ENCODE data around the gene CNTNAP1. TPM values are rescaled to one million over a fixed set of nuclear protein-coding genes. Genes with fewer than 3 reads are reported as not detected.
A peak's percentile ranks its signal among the peaks of the same experiment; 100 is the strongest.
"Not testable (repeated sequence)": the region's sequence is repeated elsewhere in the genome, so short reads cannot be mapped to it uniquely, and the experiment has no call there.

Gene CNTNAP1
- 5.4 and 11.8 TPM in 2 replicates for total RNA-seq (2014; rRNA removed; shearing (Covaris generic))

GRCh38 chr17:42681976-42682721, at the start of gene CNTNAP1:
Gene CNTNAP1, plus strand, starts transcription at chr17:42682531. Its CDS starts 299 bp downstream, at chr17:42682830.
- DNase-seq (ENCODE audit: low read depth): peak; percentile 81

DNA sequence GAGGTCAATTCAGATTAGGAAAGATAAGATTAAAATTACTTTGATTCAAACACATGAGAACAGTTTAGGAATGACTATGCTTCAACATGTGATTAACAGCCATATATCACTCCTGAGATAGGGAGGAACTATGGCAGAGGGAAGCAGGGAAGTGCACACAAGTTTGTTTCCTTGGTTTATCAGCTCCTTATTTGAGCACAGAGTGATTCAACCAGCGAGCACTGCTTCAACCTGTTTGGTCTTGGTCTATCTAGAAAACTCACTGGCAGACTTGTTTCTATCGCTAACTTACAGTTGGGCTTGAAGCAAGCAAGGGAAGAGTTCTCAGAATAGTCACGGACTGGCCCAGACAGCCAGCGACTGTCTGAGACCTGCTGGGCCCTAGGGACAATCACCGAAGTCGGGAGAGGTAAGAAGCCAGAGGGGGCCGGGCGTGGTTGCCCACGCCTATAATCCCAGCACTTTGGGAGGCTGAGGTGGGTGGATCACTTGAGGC, 49.3 kb upstream of the CNTNAP1 start:
- DNase-seq (ENCODE audit: low read depth): no peak

DNA sequence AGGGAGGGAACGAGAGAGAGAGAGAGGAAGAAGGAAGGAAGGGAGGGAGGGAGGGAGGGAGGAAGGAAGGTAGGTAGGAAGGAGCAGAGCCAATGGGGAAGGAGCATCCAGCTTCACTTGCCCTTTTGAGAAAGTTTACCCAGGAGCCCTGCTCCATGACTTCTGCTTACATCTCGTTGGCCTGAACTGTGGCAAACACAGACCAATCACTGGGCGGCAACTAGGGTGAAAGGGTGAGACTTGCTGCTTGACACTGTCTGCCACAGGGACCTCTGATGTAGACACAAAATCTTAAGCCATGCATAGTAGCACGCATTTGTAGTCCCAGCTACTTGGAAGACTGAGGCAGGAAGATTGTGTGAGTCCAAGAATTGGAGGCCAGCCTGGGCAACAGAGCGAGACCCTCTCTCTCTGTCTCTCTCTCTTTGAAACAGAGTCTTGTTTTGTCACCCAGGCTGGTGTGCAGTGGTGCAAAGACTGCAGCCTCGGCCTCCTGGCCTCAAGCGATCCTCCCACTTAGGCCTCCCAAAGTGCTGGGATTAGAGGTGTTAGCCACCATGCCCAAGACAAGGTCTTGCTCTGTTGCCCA, 42.7 kb upstream of the CNTNAP1 start:
- DNase-seq (ENCODE audit: low read depth): no peak

GRCh38 chr17:42640121-42640520, 42.2 kb upstream of the CNTNAP1 start:
- no peak for DNase-seq (ENCODE audit: low read depth)

- DNase-seq (ENCODE audit: low read depth): no peak
These were observed 40.0 kb upstream of the CNTNAP1 start for GRCh38 chr17:42642336-42642735.

GRCh38 chr17:42647778-42648177, 34.6 kb upstream of the CNTNAP1 start:
- peak; percentile 53 for DNase-seq (ENCODE audit: low read depth)

- no peak for DNase-seq (ENCODE audit: low read depth)
These were observed 30.9 kb upstream of the CNTNAP1 start for GRCh38 chr17:42651392-42651791.

DNA sequence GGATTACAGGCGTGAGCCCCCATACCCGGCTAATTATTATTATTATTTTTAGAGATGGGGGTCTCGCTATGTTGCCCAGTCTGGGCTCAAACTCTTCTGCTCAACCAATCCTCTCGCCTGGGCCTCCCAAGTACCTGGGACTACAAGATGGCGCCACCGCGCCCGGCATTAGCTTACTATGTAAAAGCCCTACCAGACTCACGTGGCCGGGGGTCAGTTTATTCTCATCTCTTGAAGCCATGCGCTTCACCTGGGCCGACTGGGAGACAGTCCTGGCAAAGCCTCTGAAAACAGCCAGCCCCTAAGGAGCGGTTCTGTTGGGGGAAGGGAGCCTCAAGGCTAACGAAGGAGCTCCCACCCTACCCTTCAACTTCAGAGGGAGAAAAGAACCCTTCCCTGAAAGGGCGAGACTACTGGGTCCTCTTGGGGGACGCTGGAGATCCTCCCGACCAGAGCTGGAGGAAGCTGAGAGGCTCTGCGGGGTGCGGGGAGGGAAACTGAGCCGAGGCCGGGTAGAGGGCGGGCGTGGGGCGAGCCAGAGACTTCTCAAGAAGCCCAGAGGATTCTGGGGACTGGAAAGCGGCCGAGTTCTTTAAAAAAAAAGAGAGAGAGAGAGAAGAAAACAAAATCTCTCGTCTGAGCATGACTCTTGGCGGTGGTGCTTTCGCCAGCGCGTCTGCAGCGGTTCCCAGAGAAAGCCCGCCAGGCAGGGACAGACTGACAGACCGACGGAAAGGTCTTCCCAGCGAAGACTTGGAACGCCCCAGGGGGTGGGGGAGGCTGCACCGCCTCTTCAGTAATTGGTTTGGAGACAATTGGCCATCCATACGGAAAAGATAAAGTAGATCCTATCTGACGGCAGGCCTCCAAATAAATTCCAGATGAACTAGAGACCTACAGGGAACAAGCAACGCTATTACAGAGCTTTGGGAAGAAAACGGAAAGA, 28.9 kb upstream of the CNTNAP1 start:
- DNase-seq (ENCODE audit: low read depth): peak; percentile 66

DNA sequence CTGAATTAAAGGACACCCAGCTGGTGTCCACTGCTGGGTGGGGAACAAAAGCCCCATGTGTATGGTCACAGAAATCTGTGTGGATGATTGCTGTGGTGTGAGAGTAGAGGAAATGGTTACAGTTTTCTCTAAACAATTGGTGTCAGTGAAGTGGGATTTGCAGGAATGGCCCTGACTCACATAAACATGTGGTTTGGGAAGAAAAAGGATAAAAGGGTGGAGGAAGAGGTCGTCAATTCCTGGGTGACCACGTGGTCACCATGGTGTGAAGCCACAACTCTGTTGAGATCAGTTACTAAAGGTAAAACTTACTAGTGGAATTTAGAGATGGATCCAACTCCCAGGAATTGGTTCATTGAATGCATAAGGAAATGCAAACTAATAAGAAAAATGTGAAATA, 26.8 kb upstream of the CNTNAP1 start:
- DNase-seq (ENCODE audit: low read depth): peak; percentile 90

- no peak for DNase-seq (ENCODE audit: low read depth)
These were observed 24.3 kb upstream of the CNTNAP1 start for GRCh38 chr17:42657824-42658588.

- DNase-seq (ENCODE audit: low read depth): peak; percentile 87
These were observed 23.0 kb upstream of the CNTNAP1 start, which contains the start of gene TUBG2 for GRCh38 chr17:42659079-42659931. Gene TUBG2, plus strand, starts transcription at chr17:42659284. Its CDS starts 220 bp downstream, at chr17:42659504.

DNA sequence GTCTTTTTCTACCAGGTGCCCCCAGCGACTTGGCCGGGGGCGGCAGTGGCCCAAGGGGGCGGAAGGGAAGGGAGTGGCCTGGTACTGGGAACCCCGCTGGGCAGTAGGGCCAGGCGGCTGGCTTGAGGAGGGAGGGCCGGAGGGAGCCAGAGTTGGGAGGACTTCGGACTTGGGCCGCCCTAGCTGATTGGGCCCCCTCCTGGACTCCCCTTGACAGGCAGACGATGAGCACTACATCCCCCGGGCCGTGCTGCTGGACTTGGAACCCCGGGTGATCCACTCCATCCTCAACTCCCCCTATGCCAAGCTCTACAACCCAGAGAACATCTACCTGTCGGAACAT, 22.4 kb upstream of the CNTNAP1 start:
- not testable (repeated sequence) for DNase-seq (ENCODE audit: low read depth)

DNA sequence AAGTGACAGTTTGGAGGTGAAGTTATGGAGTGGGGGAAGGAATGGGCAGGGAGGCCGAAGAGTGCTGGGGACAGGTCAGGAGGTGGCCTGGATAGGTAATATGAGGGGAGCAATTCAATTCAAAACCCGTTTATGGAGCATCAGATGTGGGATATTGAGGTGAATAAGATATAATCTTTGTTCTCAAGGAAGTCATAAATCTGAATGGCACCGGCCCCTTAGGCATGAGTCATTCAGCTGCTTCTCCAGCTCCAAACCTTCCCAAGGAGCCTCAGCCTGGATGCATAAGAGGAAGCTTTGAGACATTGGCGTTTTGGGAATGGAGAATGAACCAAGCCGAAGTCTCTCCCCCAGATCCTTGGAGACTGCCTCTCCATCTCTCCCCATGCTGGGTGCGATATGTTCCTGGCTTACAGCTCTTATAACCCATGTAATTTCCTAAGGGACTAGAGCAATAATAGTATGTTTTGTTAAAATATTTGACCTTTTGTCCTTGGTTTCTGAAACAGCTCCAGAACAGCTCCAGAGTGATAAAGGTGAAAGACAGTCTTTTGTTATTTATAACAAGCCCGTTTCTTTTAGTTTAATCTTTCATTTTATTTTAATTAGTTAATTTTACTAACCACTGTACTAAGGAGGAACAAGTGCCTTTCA, 21.5 kb upstream of the CNTNAP1 start:
- DNase-seq (ENCODE audit: low read depth): peak; percentile 91

GRCh38 chr17:42665581-42666001, 16.7 kb upstream of the CNTNAP1 start:
- DNase-seq (ENCODE audit: low read depth): no peak

GRCh38 chr17:42666126-42666525, 16.2 kb upstream of the CNTNAP1 start:
- not testable (repeated sequence) for DNase-seq (ENCODE audit: low read depth)

DNA sequence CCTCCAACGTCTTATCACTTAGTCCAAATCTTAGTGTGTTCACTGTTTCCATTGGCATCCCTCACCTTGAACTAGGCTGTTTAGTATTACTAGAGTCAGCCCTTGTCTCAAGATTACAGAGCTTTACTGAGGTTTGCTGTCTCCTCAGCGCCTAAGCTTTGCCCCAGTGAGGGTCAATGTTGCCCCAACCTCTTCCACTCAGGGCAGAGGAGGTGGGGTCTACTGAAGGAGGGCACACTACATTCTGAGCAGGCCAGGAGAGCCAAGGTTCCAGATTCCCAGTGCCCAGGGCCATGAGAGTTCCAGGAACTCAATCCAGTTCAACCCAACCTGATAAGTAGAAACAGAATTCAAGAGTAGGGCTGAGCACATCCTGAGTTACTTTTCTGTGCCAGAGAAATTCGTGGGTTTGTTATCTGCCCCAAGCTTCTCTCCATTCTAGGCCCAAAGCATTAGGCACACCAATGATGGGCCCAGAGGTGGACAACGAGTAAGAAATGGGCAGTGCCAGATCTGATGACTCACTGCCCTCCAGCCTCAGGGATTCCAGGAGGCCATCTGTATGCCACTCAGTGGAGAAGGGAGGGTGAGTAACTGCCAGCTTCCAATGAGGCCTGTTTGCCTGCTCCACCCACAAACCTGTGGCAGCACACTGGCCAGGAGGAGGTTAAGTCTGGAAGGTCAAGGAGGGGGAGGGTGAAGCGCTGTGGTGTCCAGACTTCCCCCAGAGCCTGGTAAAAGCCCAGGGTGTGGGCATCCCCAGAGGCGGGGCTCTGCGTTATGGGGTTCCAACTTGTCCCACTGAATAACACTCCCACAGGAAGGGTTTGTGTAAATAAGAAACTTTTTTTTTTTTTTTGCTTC, 15.0 kb upstream of the CNTNAP1 start:
- DNase-seq (ENCODE audit: low read depth): peak; percentile 98

DNA sequence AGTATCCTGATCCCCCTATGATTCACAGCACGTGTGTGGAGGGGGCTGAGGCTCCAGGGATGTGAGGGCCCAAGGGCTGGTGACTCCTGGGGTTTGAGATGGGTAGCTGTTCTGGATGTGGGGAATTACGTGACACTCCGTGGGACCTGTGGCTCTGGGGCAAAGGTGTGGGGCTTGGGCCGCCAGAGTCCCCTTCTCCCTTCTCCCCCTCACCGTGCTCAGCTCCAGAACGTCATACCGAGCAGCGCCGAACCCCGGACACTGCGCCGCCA, 12.7 kb upstream of the CNTNAP1 start:
- DNase-seq (ENCODE audit: low read depth): no peak

DNA sequence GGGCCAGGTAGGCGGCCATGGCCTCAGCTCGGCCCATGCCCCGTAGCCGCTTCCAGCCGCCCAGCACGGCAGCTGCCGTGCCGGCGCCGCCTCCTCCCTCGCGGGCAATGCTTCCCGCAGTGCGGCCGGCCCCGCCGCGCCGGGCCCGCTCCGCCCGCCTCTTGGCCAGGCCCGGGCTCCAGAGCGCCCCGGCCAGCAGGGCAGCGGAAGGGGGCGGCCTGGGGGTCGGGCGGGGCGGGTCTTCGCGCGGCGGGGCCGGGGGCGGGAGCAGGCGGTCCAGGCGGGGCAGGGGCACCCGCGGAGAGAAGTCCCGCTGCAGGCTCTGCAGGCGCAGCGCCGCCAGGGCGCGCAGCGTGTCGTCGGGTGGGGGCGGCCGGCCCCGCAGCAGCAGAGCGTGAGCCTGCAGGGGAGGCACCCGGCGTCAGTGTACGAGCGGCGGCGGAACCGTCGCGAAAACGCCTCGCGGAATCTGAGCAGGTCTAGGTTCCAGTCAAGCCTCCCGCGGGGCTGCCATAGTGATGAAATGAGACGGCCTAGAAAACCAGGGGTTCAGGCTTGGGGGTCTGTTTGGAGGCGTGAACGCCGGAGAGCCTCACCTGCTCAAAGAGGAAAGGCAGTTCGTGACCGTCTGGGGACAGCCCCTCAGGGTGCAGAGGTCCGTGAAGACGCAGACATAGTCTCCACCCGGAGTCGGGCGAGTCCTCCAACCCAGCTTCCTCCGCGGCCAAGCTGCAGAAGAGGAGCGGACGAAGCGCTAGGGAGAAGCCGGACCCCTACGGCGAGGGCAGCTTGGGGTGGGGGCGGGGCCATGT, 12.1 kb upstream of the CNTNAP1 start:
- no peak for DNase-seq (ENCODE audit: low read depth)

All from M059J (cell line).